GM13977 (cell line): ENCODE results near the gene FLT1.

Experiments
- DNase-seq: peaks from one replicate; pipeline ENCODE4 v3.0.0; 2012; ENCODE audit warnings: low spot score
- CTCF ChIP-seq: IDR thresholded peaks from 2 replicates; pipeline ENCODE4 v1.5.1; 2012; ENCODE audit warnings: mild to moderate bottlenecking, control low read depth; ENCODE audit not compliant: insufficient read depth; ENCODE audit errors: extremely low read depth, missing control alignments
- in situ Hi-C: fragments of 300-500 bp; cut with MboI; formaldehyde crosslinking; loops from one replicate; pipeline ENCODE4 v1.12.0; 2022; ENCODE audit warnings: low sequenced_read_pairs, low pct_unique_long_range_greater_than_20kb, mixed read lengths, inconsistent platforms; ENCODE audit not compliant: unreplicated experiment

FLT1 gene

GRCh38 chr13:28355046-28355821 is 139.7 kb downstream of the FLT1 start:
- in situ Hi-C loops = no loop called here
- no peak for TF ChIP-seq CTCF
- no peak for DNase-seq

GRCh38 chr13:28353679-28354078 is 141.2 kb downstream of the FLT1 start:
- in situ Hi-C loops = no loop called here

GRCh38 chr13:28349907-28350654 is 144.8 kb downstream of the FLT1 start:
- in situ Hi-C loops = loop anchor here (25.0 kb wide), 1 partner anchor 437 kb away; no protein-coding TSS in a partner anchor
- no peak for TF ChIP-seq CTCF
- DNase-seq = no peak

More at GRCh38 chr13:28353679-28354078, 141.2 kb downstream of the FLT1 start:
- DNase-seq = no peak
- TF ChIP-seq CTCF = no peak

GRCh38 chr13:28349371-28349770 is 145.6 kb downstream of the FLT1 start:
- no peak for TF ChIP-seq CTCF
- DNase-seq = no peak
- in situ Hi-C loops = loop anchor here (25.0 kb wide), 1 partner anchor 438 kb away; no protein-coding TSS in a partner anchor

- in situ Hi-C loops = loop anchor here (25.0 kb wide), 1 partner anchor 440 kb away; no protein-coding TSS in a partner anchor
- DNase-seq = no peak
- TF ChIP-seq CTCF = no peak
Observed at GRCh38 chr13:28347456-28348371, 147.2 kb downstream of the FLT1 start.

GRCh38 chr13:28346154-28346553 is 148.8 kb downstream of the FLT1 start:
- in situ Hi-C loops = loop anchor here (25.0 kb wide), 1 partner anchor 441 kb away; no protein-coding TSS in a partner anchor
- DNase-seq = no peak
- no peak for TF ChIP-seq CTCF
